Activated gamma-delta T cell treated with Interleukin-2 at 50 U/mL for 16 hours (primary cell): Measurements from ENCODE around the gene JAG1.
"Not testable (repeated sequence)": the region's sequence is repeated elsewhere in the genome, so short reads cannot be mapped to it uniquely, and the experiment has no call there.

Source experiments
- DNase-seq: peaks from one replicate; pipeline ENCODE4 v3.0.0-alpha.2; 2020

Gene JAG1

GRCh38 chr20:10634683-10635411 is 39.0 kb downstream of the JAG1 start:
- DNase-seq = no peak

- no peak for DNase-seq
These were observed 39.6 kb downstream of the JAG1 start for GRCh38 chr20:10634211-10634610.

- no peak for DNase-seq
These were observed 40.1 kb downstream of the JAG1 start for GRCh38 chr20:10633718-10634117.

- DNase-seq = no peak
These were observed 40.9 kb downstream of the JAG1 start for GRCh38 chr20:10632721-10633509.

- DNase-seq = no peak
These were observed 42.7 kb downstream of the JAG1 start for GRCh38 chr20:10631126-10631525.

GRCh38 chr20:10629946-10630650 is 43.7 kb downstream of the JAG1 start:
- DNase-seq = no peak

- no peak for DNase-seq
These were observed 46.9 kb downstream of the JAG1 start for GRCh38 chr20:10626896-10627295.

GRCh38 chr20:10625641-10626040 is 48.2 kb downstream of the JAG1 start:
- DNase-seq = no peak

GRCh38 chr20:10622657-10623418 is 51.0 kb downstream of the JAG1 start:
- no peak for DNase-seq

GRCh38 chr20:10621149-10621548 is 52.6 kb downstream of the JAG1 start:
- no peak for DNase-seq

GRCh38 chr20:10619427-10619826 is 54.4 kb downstream of the JAG1 start:
- no peak for DNase-seq

GRCh38 chr20:10618611-10619245 is 55.1 kb downstream of the JAG1 start:
- no peak for DNase-seq

GRCh38 chr20:10617549-10618133 is 56.2 kb downstream of the JAG1 start:
- DNase-seq = not testable (repeated sequence)

- DNase-seq = no peak
These were observed 57.6 kb downstream of the JAG1 start for GRCh38 chr20:10616212-10616611.

- no peak for DNase-seq
These were observed 59.9 kb downstream of the JAG1 start for GRCh38 chr20:10613911-10614310.

- DNase-seq = not testable (repeated sequence)
These were observed 60.4 kb downstream of the JAG1 start for GRCh38 chr20:10613426-10613825.

GRCh38 chr20:10611357-10611756 is 62.4 kb downstream of the JAG1 start:
- DNase-seq = no peak

- no peak for DNase-seq
These were observed 63.5 kb downstream of the JAG1 start for GRCh38 chr20:10610251-10610650.

- no peak for DNase-seq
These were observed 64.0 kb downstream of the JAG1 start for GRCh38 chr20:10609770-10610169.

- DNase-seq = no peak
These were observed 64.5 kb downstream of the JAG1 start for GRCh38 chr20:10609276-10609675.

- DNase-seq = no peak
These were observed 68.1 kb downstream of the JAG1 start for GRCh38 chr20:10605547-10606195.
